Calu3 (cell line): ENCODE measurements around the gene DAGLA. TPM values are rescaled to one million over a fixed set of nuclear protein-coding genes. Genes with fewer than 3 reads are reported as not detected.

Experiments
- BruUV-seq: library from RNA; stranded (reverse); fragments of 400-500 nt; replicated peaks from 2 replicates; lab custom pipeline; 2021; lab: Mats Ljungman, UMichigan
- CTCF ChIA-PET: fragments of 300-600 bp; sonication (Branson Sonifier 250); formaldehyde crosslinking; loops from one replicate; lab custom pipeline; 2022; ENCODE audit warnings: antibody characterized with exemption; lab: Charles Lee
- DNase-seq: peaks from one replicate; pipeline ENCODE4 v3.0.0; 2022
- H3K27ac Mint-ChIP-seq: one replicate; pipeline ENCODE4 v1.8.0; 2022; ENCODE audit warnings: mixed read lengths; ENCODE audit not compliant: unreplicated experiment
- H3K27me3 Mint-ChIP-seq: one replicate; pipeline ENCODE4 v1.8.0; 2022; ENCODE audit warnings: mixed read lengths; ENCODE audit not compliant: unreplicated experiment
- H3K36me3 Mint-ChIP-seq: one replicate; pipeline ENCODE4 v1.8.0; 2022; ENCODE audit warnings: mild to moderate bottlenecking, moderate library complexity, mixed read lengths; ENCODE audit not compliant: insufficient read depth, unreplicated experiment
- H3K4me1 Mint-ChIP-seq: one replicate; pipeline ENCODE4 v1.8.0; 2022; ENCODE audit warnings: mild to moderate bottlenecking, low read depth, mixed read lengths; ENCODE audit not compliant: unreplicated experiment
- H3K4me3 Mint-ChIP-seq: one replicate; pipeline ENCODE4 v1.8.0; 2022; ENCODE audit warnings: mild to moderate bottlenecking, low read depth, moderate library complexity, mixed read lengths; ENCODE audit not compliant: unreplicated experiment
- H3K9me3 Mint-ChIP-seq: one replicate; pipeline ENCODE4 v1.8.0; 2022; ENCODE audit warnings: low read depth, mixed read lengths; ENCODE audit not compliant: unreplicated experiment
- CTCF ChIP-seq: fragments of 200-600 bp; IDR thresholded peaks from one replicate; pipeline ENCODE4 v1.8.0; 2022; ENCODE audit warnings: antibody characterized with exemption; ENCODE audit not compliant: unreplicated experiment
- intact Hi-C: fragments of 100-400 bp; cut with micrococcal nuclease; formaldehyde crosslinking; loops from one replicate; pipeline ENCODE4 v1.10.0; 2022; ENCODE audit not compliant: unreplicated experiment
- total RNA-seq: library from RNA; stranded (reverse); gene quantifications from 2 replicates; pipeline ENCODE4 v1.2.3, GENCODE V29; 2022

The DAGLA gene
- total RNA-seq, 1 experiment from 2014 or later, result 7.5 TPM

DNA sequence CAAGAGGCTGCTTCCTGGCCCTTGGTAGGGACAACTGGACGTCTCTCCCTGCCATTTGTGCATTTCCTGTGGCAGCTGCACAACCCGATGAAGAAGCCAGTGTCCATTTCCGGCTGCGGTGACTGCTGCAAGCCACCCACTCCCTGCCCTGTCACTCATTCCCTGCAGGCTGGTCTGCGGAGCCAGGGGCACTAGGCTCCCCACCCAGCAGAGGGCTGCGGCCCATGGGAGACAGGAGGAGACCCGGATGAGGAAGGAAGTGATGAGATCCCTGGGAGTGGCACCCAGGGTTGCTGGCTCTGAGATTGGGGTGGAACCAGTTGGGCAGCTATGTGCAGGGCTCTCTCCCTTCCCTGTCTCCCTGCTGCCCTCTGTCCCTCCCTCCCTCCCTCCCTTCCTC lies 62.2 kb downstream of the DAGLA start:
- CTCF ChIA-PET, result no interaction called here

GRCh38 chr11:61743486-61744095 lies 63.4 kb downstream of the DAGLA start:
- intact Hi-C loops, result no loop called here
- TF ChIP-seq CTCF, result no peak
- H3K27ac Mint-ChIP-seq, result no peak overlapping the region
- no peaks in the 10 kb centered on the region for H3K27me3 Mint-ChIP-seq
- CTCF ChIA-PET, result interaction anchor here (1.1 kb wide), 1 partner anchor 39 kb away, joined by 4 read pairs; no protein-coding TSS in a partner anchor
- H3K4me3 Mint-ChIP-seq, result no peak overlapping the region
- no peaks in the 10 kb centered on the region for H3K9me3 Mint-ChIP-seq
- peaks cover 12% of the 10 kb centered on the region for H3K4me1 Mint-ChIP-seq
- no TSS peak for BruUV-seq
- H3K36me3 Mint-ChIP-seq, result peaks cover 13% of the 10 kb centered on the region
- no peak for DNase-seq

More for the DNA sequence above, 62.2 kb downstream of the DAGLA start:
- Mint-ChIP-seq H3K4me1 (peaks cover 12% of the 10 kb centered on the region), H3K27me3 (no peaks in the 10 kb centered on the region), H3K4me3 (no peak overlapping the region), H3K36me3 (peaks cover 17% of the 10 kb centered on the region), H3K9me3 (no peaks in the 10 kb centered on the region), H3K27ac (no peak overlapping the region)
- DNase-seq, result peak; percentile 64
- TF ChIP-seq CTCF, result no peak
- no TSS peak for BruUV-seq
- intact Hi-C loops, result no loop called here

GRCh38 chr11:61744181-61744580 lies 64.0 kb downstream of the DAGLA start:
- no peaks in the 10 kb centered on the region for H3K9me3 Mint-ChIP-seq
- H3K36me3 Mint-ChIP-seq, result peaks cover 11% of the 10 kb centered on the region
- no peak for DNase-seq
- peaks cover 12% of the 10 kb centered on the region for H3K4me1 Mint-ChIP-seq
- no peak for TF ChIP-seq CTCF
- no peak overlapping the region for H3K4me3 Mint-ChIP-seq
- H3K27ac Mint-ChIP-seq, result no peak overlapping the region
- intact Hi-C loops, result no loop called here
- no TSS peak for BruUV-seq
- H3K27me3 Mint-ChIP-seq, result no peaks in the 10 kb centered on the region
- CTCF ChIA-PET, result interaction anchor here (1.1 kb wide), 1 partner anchor 38 kb away, joined by 4 read pairs; no protein-coding TSS in a partner anchor

DNA sequence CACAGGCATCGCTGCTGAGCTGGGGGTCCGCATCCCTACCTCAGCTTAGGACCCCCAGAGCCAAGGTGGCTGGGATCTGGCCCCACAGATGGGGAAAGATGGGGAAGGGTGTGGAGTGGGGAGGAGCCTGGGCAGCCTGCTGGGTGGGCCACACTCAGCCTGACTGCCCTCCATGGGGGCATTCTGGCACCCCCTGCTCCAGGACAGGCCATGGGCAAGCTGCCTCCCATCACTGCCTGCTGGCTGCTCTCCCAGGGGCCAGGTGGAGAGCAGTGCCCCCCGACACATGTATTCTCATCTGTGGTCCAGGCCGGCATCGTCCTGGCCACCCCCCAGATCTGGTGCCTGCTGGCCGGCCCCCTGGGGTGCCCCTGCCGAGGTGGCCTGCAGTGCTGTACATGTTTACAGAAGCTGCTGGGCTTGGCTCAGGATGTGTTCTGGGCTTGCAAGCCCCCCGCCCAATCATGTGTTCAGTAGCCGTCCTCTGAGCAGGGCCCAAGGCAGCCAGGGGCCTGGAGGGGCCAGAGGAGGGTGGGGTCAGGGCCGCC lies 64.5 kb downstream of the DAGLA start:
- BruUV-seq, result no TSS peak
- Mint-ChIP-seq H3K27me3 (no peaks in the 10 kb centered on the region), H3K36me3 (peaks cover 7% of the 10 kb centered on the region), H3K4me1 (peaks cover 12% of the 10 kb centered on the region), H3K9me3 (no peaks in the 10 kb centered on the region), H3K27ac (no peak overlapping the region), H3K4me3 (no peak overlapping the region)
- no peak for TF ChIP-seq CTCF
- no peak for DNase-seq
- intact Hi-C loops, result no loop called here
- CTCF ChIA-PET, result interaction anchor here (1.1 kb wide), 1 partner anchor 38 kb away, joined by 4 read pairs; no protein-coding TSS in a partner anchor
